Heart left ventricle (tissue), 16 donors: ENCODE data around the gene NONO. TPM values are rescaled to one million over a fixed set of nuclear protein-coding genes. Genes with fewer than 3 reads are reported as not detected.

ENCODE experiments used
- ATAC-seq, 4 donors: fragments of 200-7000 bp; cut with Tn5 transposase; one replicate each; pipeline ENCODE4 v1.9.1; 2020 to 2022; ENCODE audit warnings: moderate library complexity in 4 of 4, mild to moderate bottlenecking in 3 of 4, moderate number of reproducible peaks in 1 of 4
- DNase-seq, 5 donors: peaks; one replicate each; pipeline ENCODE4 v3.0.0-alpha.2; 2020
- H3K27ac ChIP-seq, 12 donors: fragments of 200-600 bp; sonication (generic) in 4 of 12; one replicate each; pipeline versions ENCODE4 v1.5.0 to v1.8.0; 2016 to 2022; ENCODE audit warnings: mild to moderate bottlenecking in 2 of 12
- H3K27me3 ChIP-seq, 9 donors: fragments of 200-600 bp; sonication (generic) in 2 of 9; one replicate each; pipeline versions ENCODE4 v1.5.1 to v1.8.0; 2016 to 2022; ENCODE audit warnings: mild to moderate bottlenecking in 3 of 9
- H3K36me3 ChIP-seq, 9 donors: fragments of 200-600 bp; sonication (generic) in 2 of 9; one replicate each; pipeline versions ENCODE4 v1.5.0 to v1.8.0; 2018 to 2022; ENCODE audit warnings: mild to moderate bottlenecking in 2 of 9
- H3K4me1 ChIP-seq, 12 donors: fragments of 200-600 bp; sonication (generic) in 4 of 12; one replicate each; pipeline versions ENCODE4 v1.5.0 to v1.8.0; 2016 to 2022; ENCODE audit warnings: mild to moderate bottlenecking in 3 of 12
- H3K4me3 ChIP-seq, 12 donors: fragments of 200-600 bp; sonication (generic) in 4 of 12; one replicate each; pipeline versions ENCODE4 v1.5.0 to v1.8.0; 2017 to 2022; ENCODE audit warnings: mild to moderate bottlenecking in 9 of 12, moderate library complexity in 4 of 12
- H3K9me3 ChIP-seq, 12 donors: fragments of 200-600 bp; sonication (generic) in 4 of 12; one replicate each; pipeline versions ENCODE4 v1.5.0 to v1.8.0; 2016 to 2022; ENCODE audit warnings: mild to moderate bottlenecking in 1 of 12
- CTCF ChIP-seq, 12 donors: fragments of 200-600 bp; sonication (generic) in 4 of 12; IDR thresholded peaks; one replicate each; pipeline versions ENCODE4 v1.5.0 to v1.8.0; 2018 to 2022; ENCODE audit warnings: antibody characterized with exemption in 12 of 12, mild to moderate bottlenecking in 5 of 12
- POLR2A ChIP-seq, 2 donors: fragments of 450-650 bp; IDR thresholded peaks; one replicate each; pipeline ENCODE4 v1.6.1; 2017; ENCODE audit warnings: antibody characterized with exemption in 2 of 2, mild to moderate bottlenecking in 2 of 2, moderate library complexity in 2 of 2
- WGBS, 4 donors: extraction: QIAGEN DNeasy Blood & Tissue Kit in 2 of 4; methylation state at CpG; one replicate each; pipeline versions ENCODE4 v1.1.5 to v1.1.7; 2013 to 2018; 5-methylcytosine and 5-hydroxymethylcytosine counted together
- intact Hi-C, 10 donors: fragments of 100-400 bp; cut with DNase I; formaldehyde crosslinking; loops; one replicate each; pipeline versions ENCODE4 v1.11.1 to v1.14.2; 2022
- polyA plus RNA-seq, 2 donors: library from polyadenylated mRNA; stranded (reverse); fragments of 200-250 nt; gene quantifications; one replicate each; pipeline ENCODE4 v1.2.3, GENCODE V29; 2013
- total RNA-seq, 9 donors: library from RNA; depleted of rRNA in 2 of 9; stranded (reverse); fragments of >200 nt in 2 of 9; fragmentation: NEBNext Ultra II Directional in 3 of 9; extraction: Animal tissue kit (Norgen Biotek cat#: 25700) in 3 of 9; gene quantifications; one replicate each; pipeline versions ENCODE4 v1.1.0 to v1.2.4, GENCODE V29; 2016 to 2023
- donor health status: ischemic (EF 13 %, LVEDD 7.1; RV severe dilation, severe dysfunction).
- donor health status: healthy with polysubstance abuse.
- donor health status: DM: no; HTN: yes; CAD: no.
- donor health status: DM: no; HTN: no; CAD: no.
- donor health status: ischemic (EF 25% LVEDD 6.9; RV normal size, moderate dysfunction).
- donor health status: ischemic (EF 25% LVEDD 5.7; RV mildly dilated, moderate dysfunction).
- donor health status: healthy.
- donor health status: DM: yes; HTN: yes; CAD: no.
- donor health status: ischemic (EF 35%, LVEDD 5.7; RV mildly dilated, moderate dysfunction).
- donor health status: nonischemic (EF 11% LVEDD 7.7; RV severe dilation, severe dysfunction).
- donor health status: DM: yes; HTN: yes; CAD: no.
- donor health status: PGD.
- donor health status: ischemic (EF 29% LVEDD 5.4; RV normal size, mild dysfunction).
- donor health status: nonischemic (EF 23%, LVEDD 6.1; RV moderate dilation, normal function).

The NONO gene
- total and polyA plus RNA-seq, 11 donors, result 38.9 to 177 (median 113) TPM

- ATAC-seq, result no peak
- WGBS, 4 donors, result 77 to 95% (median 89%) methylated on average over 3 of the region's 3 CpGs
- intact Hi-C loops, result no loop called here
These were observed 43.7 kb upstream of the NONO start for GRCh38 chrX:71239781-71240180.

GRCh38 chrX:71241301-71241700 is 42.1 kb upstream of the NONO start:
- no peaks in the 10 kb centered on the region for H3K9me3 ChIP-seq
- intact Hi-C loops, result no loop called here
- TF ChIP-seq POLR2A (IDR thresholded peaks at IDR 0.05) (no peak), CTCF (IDR thresholded peaks at IDR 0.05) (no peak)
- no peaks in the 10 kb centered on the region for H3K27me3 ChIP-seq
- DNase-seq, result no peak
- H3K4me3 ChIP-seq, result no peak overlapping the region
- H3K4me1 ChIP-seq, result no peaks in the 10 kb centered on the region
- 72 to 83% (median 78%) methylated on average over 6 of the region's 6 CpGs for WGBS, 4 donors
- no peak for ATAC-seq
- peaks cover 0 to 62% (median 52%) of the 10 kb centered on the region in 9 donors for H3K36me3 ChIP-seq
- H3K27ac ChIP-seq, result no peak overlapping the region

More at GRCh38 chrX:71239781-71240180, 43.7 kb upstream of the NONO start:
- Histone ChIP-seq H3K9me3 (no peaks in the 10 kb centered on the region), H3K36me3 (peaks cover 0 to 48% (median 40%) of the 10 kb centered on the region in 9 donors), H3K27me3 (no peaks in the 10 kb centered on the region), H3K4me3 (no peak overlapping the region), H3K27ac (no peak overlapping the region), H3K4me1 (no peaks in the 10 kb centered on the region)
- DNase-seq, result no peak
- TF ChIP-seq CTCF (IDR thresholded peaks at IDR 0.05), result no peak
- no peak for TF ChIP-seq POLR2A (IDR thresholded peaks at IDR 0.05)

- Histone ChIP-seq H3K27ac (no peak overlapping the region), H3K4me3 (no peak overlapping the region), H3K4me1 (no peaks in the 10 kb centered on the region), H3K36me3 (peaks cover 0 to 90% (median 70%) of the 10 kb centered on the region in 9 donors), H3K9me3 (no peaks in the 10 kb centered on the region), H3K27me3 (no peaks in the 10 kb centered on the region)
- DNase-seq (no peak), ATAC-seq (no peak)
- 82 to 95% (median 93%) methylated on average over 9 of the region's 9 CpGs for WGBS, 4 donors
- intact Hi-C loops, result no loop called here
- TF ChIP-seq CTCF (IDR thresholded peaks at IDR 0.05) (no peak), POLR2A (IDR thresholded peaks at IDR 0.05) (no peak)
These were observed 38.9 kb upstream of the NONO start for GRCh38 chrX:71244359-71245128.

GRCh38 chrX:71245159-71245558 is 38.3 kb upstream of the NONO start:
- H3K36me3 ChIP-seq, result peaks cover 0 to 93% (median 68%) of the 10 kb centered on the region in 9 donors
- TF ChIP-seq POLR2A (IDR thresholded peaks at IDR 0.05), result no peak
- no peak for TF ChIP-seq CTCF (IDR thresholded peaks at IDR 0.05)
- ATAC-seq (no peak), DNase-seq (no peak)
- H3K4me1 ChIP-seq, result no peaks in the 10 kb centered on the region
- no peak overlapping the region for H3K4me3 ChIP-seq
- 72 to 85% (median 79%) methylated on average over 2 of the region's 2 CpGs for WGBS, 4 donors
- no peaks in the 10 kb centered on the region for H3K27me3 ChIP-seq
- intact Hi-C loops, result no loop called here
- H3K27ac ChIP-seq, result no peak overlapping the region
- no peaks in the 10 kb centered on the region for H3K9me3 ChIP-seq
